ENCODE results near the gene AKAP13.

Gene AKAP13

GRCh38 chr15:85685356-85685755 lies 305.0 kb downstream of the AKAP13 start:
- TF ChIP-seq CTCF (IDR thresholded peaks at IDR 0.05): no peak
- Histone ChIP-seq H3K9ac (no peak overlapping the region), H3K79me2 (no peaks in the 10 kb centered on the region), H3K9me3 (ENCODE audit: control insufficient read depth, low read length) (no peaks in the 10 kb centered on the region), H3K27ac (no peak overlapping the region), H3K4me1 (peaks cover 2% of the 10 kb centered on the region), H2AFZ (no peak overlapping the region), H3K27me3 (ENCODE audit: control insufficient read depth, insufficient read depth, low read length) (no peaks in the 10 kb centered on the region), H3K36me3 (ENCODE audit: control insufficient read depth, insufficient read depth, low read length) (no peaks in the 10 kb centered on the region), H3K4me3 (ENCODE audit: low read depth, low read length) (no peak overlapping the region), H3K4me2 (ENCODE audit: low read length) (no peak overlapping the region)

- H2AFZ ChIP-seq: no peak overlapping the region
- H3K36me3 ChIP-seq (ENCODE audit: control insufficient read depth, insufficient read depth, low read length): no peaks in the 10 kb centered on the region
- H3K4me3 ChIP-seq (ENCODE audit: low read depth, low read length): no peak overlapping the region
- no peak overlapping the region for H3K27ac ChIP-seq
- H3K9ac ChIP-seq: no peak overlapping the region
- no peak for TF ChIP-seq CTCF (IDR thresholded peaks at IDR 0.05)
- no peaks in the 10 kb centered on the region for H3K79me2 ChIP-seq
- H3K9me3 ChIP-seq (ENCODE audit: control insufficient read depth, low read length): no peaks in the 10 kb centered on the region
- H3K27me3 ChIP-seq (ENCODE audit: control insufficient read depth, insufficient read depth, low read length): no peaks in the 10 kb centered on the region
- peaks cover 2% of the 10 kb centered on the region for H3K4me1 ChIP-seq
- no peak overlapping the region for H3K4me2 ChIP-seq (ENCODE audit: low read length)
Measured at GRCh38 chr15:85687329-85687728, 306.9 kb downstream of the AKAP13 start.

- no peaks in the 10 kb centered on the region for H3K79me2 ChIP-seq
- H3K27ac ChIP-seq: peak overlapping the region; percentile 7
- no peaks in the 10 kb centered on the region for H3K27me3 ChIP-seq (ENCODE audit: control insufficient read depth, insufficient read depth, low read length)
- H2AFZ ChIP-seq: no peak overlapping the region
- H3K9me3 ChIP-seq (ENCODE audit: control insufficient read depth, low read length): no peaks in the 10 kb centered on the region
- no peak overlapping the region for H3K9ac ChIP-seq
- H3K4me3 ChIP-seq (ENCODE audit: low read depth, low read length): no peak overlapping the region
- H3K36me3 ChIP-seq (ENCODE audit: control insufficient read depth, insufficient read depth, low read length): no peaks in the 10 kb centered on the region
- TF ChIP-seq CTCF (IDR thresholded peaks at IDR 0.05): no peak
- peaks cover 2% of the 10 kb centered on the region for H3K4me1 ChIP-seq
- no peak overlapping the region for H3K4me2 ChIP-seq (ENCODE audit: low read length)
Measured at GRCh38 chr15:85688711-85689110, 308.3 kb downstream of the AKAP13 start.

- TF ChIP-seq CTCF (IDR thresholded peaks at IDR 0.05): no peak
- Histone ChIP-seq H3K4me2 (ENCODE audit: low read length) (peak overlapping the region; percentile 69), H3K27me3 (ENCODE audit: control insufficient read depth, insufficient read depth, low read length) (no peaks in the 10 kb centered on the region), H3K4me3 (ENCODE audit: low read depth, low read length) (peak overlapping the region; percentile 56), H3K36me3 (ENCODE audit: control insufficient read depth, insufficient read depth, low read length) (no peaks in the 10 kb centered on the region), H3K9ac (no peak overlapping the region), H2AFZ (peak overlapping the region; percentile 69), H3K9me3 (ENCODE audit: control insufficient read depth, low read length) (no peaks in the 10 kb centered on the region), H3K79me2 (no peaks in the 10 kb centered on the region), H3K4me1 (peaks cover 2% of the 10 kb centered on the region), H3K27ac (peak overlapping the region; percentile 47)
Measured at GRCh38 chr15:85689729-85690128, 309.3 kb downstream of the AKAP13 start.

- no peak overlapping the region for H3K9ac ChIP-seq
- no peaks in the 10 kb centered on the region for H3K36me3 ChIP-seq (ENCODE audit: control insufficient read depth, insufficient read depth, low read length)
- peak overlapping the region; percentile 47 for H3K27ac ChIP-seq
Measured at GRCh38 chr15:85690561-85691231, 310.3 kb downstream of the AKAP13 start.

More at GRCh38 chr15:85690561-85691231, 310.3 kb downstream of the AKAP13 start:
- Histone ChIP-seq H3K9me3 (ENCODE audit: control insufficient read depth, low read length) (no peaks in the 10 kb centered on the region), H3K4me1 (peaks cover 2% of the 10 kb centered on the region), H3K4me3 (ENCODE audit: low read depth, low read length) (no peak overlapping the region), H2AFZ (no peak overlapping the region), H3K4me2 (ENCODE audit: low read length) (peak overlapping the region; percentile 69), H3K27me3 (ENCODE audit: control insufficient read depth, insufficient read depth, low read length) (no peaks in the 10 kb centered on the region), H3K79me2 (no peaks in the 10 kb centered on the region)
- TF ChIP-seq CTCF (IDR thresholded peaks at IDR 0.05): no peak

Data from parathyroid adenoma (tissue), 2 donors.